GM18867 (cell line): ENCODE results near the gene MAB21L3.

Source experiments
- ATAC-seq: cut with Tn5 transposase; IDR thresholded peaks from one replicate; pipeline ENCODE4 v1.9.1; 2021; ENCODE audit warnings: mild to moderate bottlenecking, moderate library complexity; ENCODE audit not compliant: unreplicated experiment

MAB21L3 gene

GRCh38 chr1:116107371-116107770, 3.8 kb upstream of the MAB21L3 start:
- ATAC-seq, result no peak

GRCh38 chr1:116111524-116112021, 374 bp downstream of the MAB21L3 start:
- no peak for ATAC-seq

GRCh38 chr1:116112388-116113140, 1.4 kb downstream of the MAB21L3 start:
- no peak for ATAC-seq

GRCh38 chr1:116113615-116114014, 2.4 kb downstream of the MAB21L3 start:
- ATAC-seq, result no peak

- ATAC-seq, result no peak
Observed at GRCh38 chr1:116115476-116116439, 4.6 kb downstream of the MAB21L3 start.

GRCh38 chr1:116118471-116118870, 7.3 kb downstream of the MAB21L3 start:
- no peak for ATAC-seq

GRCh38 chr1:116119876-116120275, 8.7 kb downstream of the MAB21L3 start:
- no peak for ATAC-seq

GRCh38 chr1:116122955-116123757, 12.0 kb downstream of the MAB21L3 start:
- no peak for ATAC-seq

- ATAC-seq, result no peak
Observed at GRCh38 chr1:116123837-116124533, 12.8 kb downstream of the MAB21L3 start.

- ATAC-seq, result no peak
Observed at GRCh38 chr1:116125758-116126157, 14.6 kb downstream of the MAB21L3 start.

- no peak for ATAC-seq
Observed at GRCh38 chr1:116126281-116126680, 15.1 kb downstream of the MAB21L3 start.

- no peak for ATAC-seq
Observed at GRCh38 chr1:116127123-116127847, 16.1 kb downstream of the MAB21L3 start.

- no peak for ATAC-seq
Observed at GRCh38 chr1:116127848-116128540, 16.8 kb downstream of the MAB21L3 start.

GRCh38 chr1:116128664-116129063, 17.5 kb downstream of the MAB21L3 start:
- ATAC-seq, result no peak

- ATAC-seq, result no peak
Observed at GRCh38 chr1:116129537-116129936, 18.3 kb downstream of the MAB21L3 start.

- no peak for ATAC-seq
Observed at GRCh38 chr1:116130356-116130755, 19.2 kb downstream of the MAB21L3 start.

- ATAC-seq, result no peak
Observed at GRCh38 chr1:116131170-116131569, 20.0 kb downstream of the MAB21L3 start.

GRCh38 chr1:116131866-116132605, 20.8 kb downstream of the MAB21L3 start:
- ATAC-seq, result no peak
